ENCODE results near the gene KCNQ1. TPM values are rescaled to one million over a fixed set of nuclear protein-coding genes. Genes with fewer than 3 reads are reported as not detected.

The KCNQ1 gene
- total RNA-seq, 1 experiment from 2014 or later = 1.0 TPM

DNA sequence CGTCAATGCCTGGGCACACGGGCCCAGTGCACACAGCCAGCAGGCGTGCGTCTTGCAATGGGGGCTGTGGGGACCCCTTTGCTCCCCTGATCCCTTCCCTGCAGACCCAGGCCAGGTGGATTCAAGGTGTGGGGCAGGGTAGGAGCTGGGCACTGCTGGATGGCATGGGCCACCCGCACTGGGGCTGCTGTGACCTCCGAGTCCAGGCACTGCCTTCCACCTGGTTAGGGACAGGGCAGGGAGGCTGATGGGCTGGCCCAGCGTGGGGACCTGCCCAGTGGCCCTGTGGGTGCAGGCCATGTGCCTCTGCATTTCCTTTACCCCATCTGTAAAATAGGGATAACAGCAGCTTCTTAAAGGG, 22.9 kb downstream of the KCNQ1 start:
- Mint-ChIP-seq H3K4me1 (ENCODE audit: low read depth, unreplicated experiment) (no peaks in the 10 kb centered on the region), H3K27ac (ENCODE audit: unreplicated experiment) (no peak overlapping the region), H3K4me3 (ENCODE audit: unreplicated experiment) (no peak overlapping the region), H3K9me3 (ENCODE audit: unreplicated experiment) (no peaks in the 10 kb centered on the region), H3K36me3 (ENCODE audit: insufficient read depth, unreplicated experiment) (no peaks in the 10 kb centered on the region), H3K27me3 (ENCODE audit: insufficient read depth, unreplicated experiment) (no peaks in the 10 kb centered on the region)
- DNase-seq = no peak
- Histone ChIP-seq H3K27me3 (replicated peaks; ENCODE audit: control insufficient read depth, insufficient read depth, low read length) (no peaks in the 10 kb centered on the region), H3K4me1 (no peaks in the 10 kb centered on the region), H3K9me3 (no peaks in the 10 kb centered on the region), H3K4me3 (ENCODE audit: low read depth, low read length) (no peak overlapping the region), H3K36me3 (ENCODE audit: control insufficient read depth, insufficient read depth, low read length) (no peaks in the 10 kb centered on the region)
- intact Hi-C loops (cut with micrococcal nuclease; ENCODE audit: unreplicated experiment) = no loop called here
- BruUV-seq (replicated peaks) = no TSS peak
- ChIA-PET CTCF (no interaction called here), POLR2A (no interaction called here)
- TF ChIP-seq, protein P1, sequence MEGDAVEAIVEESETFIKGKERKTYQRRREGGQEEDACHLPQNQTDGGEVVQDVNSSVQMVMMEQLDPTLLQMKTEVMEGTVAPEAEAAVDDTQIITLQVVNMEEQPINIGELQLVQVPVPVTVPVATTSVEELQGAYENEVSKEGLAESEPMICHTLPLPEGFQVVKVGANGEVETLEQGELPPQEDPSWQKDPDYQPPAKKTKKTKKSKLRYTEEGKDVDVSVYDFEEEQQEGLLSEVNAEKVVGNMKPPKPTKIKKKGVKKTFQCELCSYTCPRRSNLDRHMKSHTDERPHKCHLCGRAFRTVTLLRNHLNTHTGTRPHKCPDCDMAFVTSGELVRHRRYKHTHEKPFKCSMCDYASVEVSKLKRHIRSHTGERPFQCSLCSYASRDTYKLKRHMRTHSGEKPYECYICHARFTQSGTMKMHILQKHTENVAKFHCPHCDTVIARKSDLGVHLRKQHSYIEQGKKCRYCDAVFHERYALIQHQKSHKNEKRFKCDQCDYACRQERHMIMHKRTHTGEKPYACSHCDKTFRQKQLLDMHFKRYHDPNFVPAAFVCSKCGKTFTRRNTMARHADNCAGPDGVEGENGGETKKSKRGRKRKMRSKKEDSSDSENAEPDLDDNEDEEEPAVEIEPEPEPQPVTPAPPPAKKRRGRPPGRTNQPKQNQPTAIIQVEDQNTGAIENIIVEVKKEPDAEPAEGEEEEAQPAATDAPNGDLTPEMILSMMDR (IDR thresholded peaks at IDR 0.05; ENCODE audit: insufficient read depth in 1 of 2, low read depth in 1 of 2, low read length in 1 of 2, severe bottlenecking in 1 of 2, unreplicated experiment in 1 of 2) = no peak

DNA sequence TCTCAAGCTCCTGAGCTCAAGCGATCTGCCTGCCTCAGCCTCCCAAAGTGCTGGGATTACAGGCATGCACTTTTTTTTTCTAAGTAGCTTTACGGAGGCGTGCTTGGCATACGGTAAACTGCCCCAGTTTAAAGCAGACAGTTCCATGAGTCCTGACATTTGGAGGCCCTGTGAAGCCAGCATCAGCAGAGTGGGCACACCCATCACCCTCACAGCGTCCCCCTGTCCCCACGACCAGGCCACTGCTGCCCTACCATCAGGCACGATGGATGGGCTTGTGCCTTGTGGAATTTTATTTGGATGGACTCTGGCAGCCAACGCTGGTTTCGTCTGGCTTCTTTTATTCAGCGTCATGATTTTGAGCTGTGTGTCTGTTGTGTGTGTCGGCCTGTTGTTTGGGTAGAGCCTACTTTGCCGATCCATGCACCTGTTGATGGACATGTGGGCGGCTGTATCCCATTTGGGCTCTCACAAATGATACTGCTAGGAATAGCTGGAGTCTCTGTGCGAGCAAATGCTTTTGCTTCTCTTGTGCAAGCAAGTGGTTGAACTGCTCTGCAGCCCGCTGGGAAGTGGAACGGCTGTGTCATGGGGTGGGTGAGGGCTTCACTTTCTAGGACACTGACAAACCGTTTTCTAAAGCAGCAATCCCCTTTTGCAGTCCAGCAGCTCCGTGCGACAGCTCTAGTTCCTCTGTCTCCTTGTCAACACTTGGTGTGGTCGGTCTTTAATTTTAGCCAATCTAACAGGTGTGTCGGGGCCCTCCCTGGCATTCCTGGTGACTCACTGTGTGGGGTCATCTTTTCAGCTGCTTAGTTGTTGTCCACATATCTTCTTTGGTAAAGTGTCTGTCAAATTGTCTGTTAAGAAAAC, 23.8 kb downstream of the KCNQ1 start:
- no peaks in the 10 kb centered on the region for H3K27me3 ChIP-seq (replicated peaks; ENCODE audit: control insufficient read depth, insufficient read depth, low read length)
- CTCF ChIA-PET = no interaction called here
- TF ChIP-seq, protein P1 (IDR thresholded peaks at IDR 0.05; ENCODE audit: insufficient read depth in 1 of 2, low read depth in 1 of 2, low read length in 1 of 2, severe bottlenecking in 1 of 2, unreplicated experiment in 1 of 2) = no peak
- intact Hi-C loops (cut with micrococcal nuclease; ENCODE audit: unreplicated experiment) = no loop called here
- H3K27me3 Mint-ChIP-seq (ENCODE audit: insufficient read depth, unreplicated experiment) = no peaks in the 10 kb centered on the region
- H3K4me1 ChIP-seq = no peaks in the 10 kb centered on the region
- no peak overlapping the region for H3K4me3 Mint-ChIP-seq (ENCODE audit: unreplicated experiment)
- H3K36me3 ChIP-seq (ENCODE audit: control insufficient read depth, insufficient read depth, low read length) = no peaks in the 10 kb centered on the region
- no peaks in the 10 kb centered on the region for H3K36me3 Mint-ChIP-seq (ENCODE audit: insufficient read depth, unreplicated experiment)
- BruUV-seq (replicated peaks) = no TSS peak
- DNase-seq = peak in 1 of 2 experiments; percentile 31
- H3K4me3 ChIP-seq (ENCODE audit: low read depth, low read length) = no peak overlapping the region
- POLR2A ChIA-PET = no interaction called here
- no peaks in the 10 kb centered on the region for H3K4me1 Mint-ChIP-seq (ENCODE audit: low read depth, unreplicated experiment)
- H3K27ac Mint-ChIP-seq (ENCODE audit: unreplicated experiment) = no peak overlapping the region
- H3K9me3 Mint-ChIP-seq (ENCODE audit: unreplicated experiment) = no peaks in the 10 kb centered on the region
- no peaks in the 10 kb centered on the region for H3K9me3 ChIP-seq

DNA sequence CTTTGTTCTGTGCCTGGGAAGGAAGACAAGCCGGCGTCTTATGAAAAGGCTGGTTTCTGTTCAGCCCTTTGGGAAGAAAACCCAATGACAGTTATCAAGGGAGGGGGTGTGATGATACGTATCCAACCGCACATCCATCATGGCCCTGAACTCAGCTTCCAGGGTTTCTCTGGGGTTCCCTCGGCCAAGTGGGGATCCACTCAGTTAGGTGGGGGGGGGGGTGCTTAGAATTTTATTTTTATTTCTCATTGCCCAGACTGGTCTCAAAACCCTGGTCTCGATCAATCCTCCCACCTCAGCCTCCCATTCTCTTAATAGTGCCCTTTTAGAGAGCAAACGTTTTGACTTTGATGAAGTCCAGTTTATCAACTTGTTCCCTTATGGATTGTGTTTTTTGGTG, 25.7 kb downstream of the KCNQ1 start:
- no peaks in the 10 kb centered on the region for H3K9me3 ChIP-seq
- H3K9me3 Mint-ChIP-seq (ENCODE audit: unreplicated experiment) = no peaks in the 10 kb centered on the region
- no peaks in the 10 kb centered on the region for H3K27me3 ChIP-seq (replicated peaks; ENCODE audit: control insufficient read depth, insufficient read depth, low read length)
- TF ChIP-seq, protein P1 (IDR thresholded peaks at IDR 0.05; ENCODE audit: insufficient read depth in 1 of 2, low read depth in 1 of 2, low read length in 1 of 2, severe bottlenecking in 1 of 2, unreplicated experiment in 1 of 2) = no peak
- CTCF ChIA-PET = interaction anchor here (0.6 kb wide), 1 partner anchor 260 kb away, joined by 4 read pairs; no protein-coding TSS in a partner anchor
- intact Hi-C loops (cut with micrococcal nuclease; ENCODE audit: unreplicated experiment) = no loop called here
- POLR2A ChIA-PET = no interaction called here
- H3K27me3 Mint-ChIP-seq (ENCODE audit: insufficient read depth, unreplicated experiment) = no peaks in the 10 kb centered on the region
- DNase-seq = no peak
- BruUV-seq (replicated peaks) = no TSS peak
- H3K4me1 ChIP-seq = no peaks in the 10 kb centered on the region
- H3K4me3 Mint-ChIP-seq (ENCODE audit: unreplicated experiment) = no peak overlapping the region
- H3K27ac Mint-ChIP-seq (ENCODE audit: unreplicated experiment) = no peak overlapping the region
- H3K36me3 ChIP-seq (ENCODE audit: control insufficient read depth, insufficient read depth, low read length) = no peaks in the 10 kb centered on the region
- H3K4me3 ChIP-seq (ENCODE audit: low read depth, low read length) = no peak overlapping the region
- no peaks in the 10 kb centered on the region for H3K36me3 Mint-ChIP-seq (ENCODE audit: insufficient read depth, unreplicated experiment)
- no peaks in the 10 kb centered on the region for H3K4me1 Mint-ChIP-seq (ENCODE audit: low read depth, unreplicated experiment)

All from Caco-2 (cell line).